Caco-2 (cell line): ENCODE results near the gene TCERG1L. TPM values are rescaled to one million over a fixed set of nuclear protein-coding genes. Genes with fewer than 3 reads are reported as not detected.

Experiments
- BruUV-seq: library from RNA; stranded (reverse); fragments of 400-500 nt; replicated peaks from 2 replicates; lab custom pipeline; 2021; lab: Mats Ljungman, UMichigan
- CTCF ChIA-PET: fragments of 300-600 bp; sonication (Branson Sonifier 250); formaldehyde crosslinking; loops from one replicate; lab custom pipeline; 2022; ENCODE audit warnings: antibody characterized with exemption; lab: Charles Lee
- POLR2A ChIA-PET: fragments of 300-600 bp; sonication (Branson Sonifier 250); formaldehyde crosslinking; loops from one replicate; lab custom pipeline; 2022; ENCODE audit warnings: antibody characterized with exemption; lab: Charles Lee
- DNase-seq, 2 experiments: peaks; one replicate each; pipeline versions ENCODE4 v3.0.0 to v3.0.0-alpha.2; 2020 to 2022
- H3K27me3 ChIP-seq: replicated peaks from 2 replicates; pipeline ENCODE4 v1.6.0; 2011; ENCODE audit warnings: low read length; ENCODE audit not compliant: control insufficient read depth, insufficient read depth
- H3K36me3 ChIP-seq: 2 replicates; pipeline ENCODE4 v1.5.1; 2011; ENCODE audit warnings: low read length; ENCODE audit not compliant: control insufficient read depth, insufficient read depth
- H3K4me1 ChIP-seq: fragments of 250-450 bp; sonication (Bioruptor Pico); 2 replicates; pipeline ENCODE4 v1.5.1; 2020; ENCODE audit warnings: mild to moderate bottlenecking
- H3K4me3 ChIP-seq: 2 replicates; pipeline ENCODE4 v1.5.1; 2011; ENCODE audit warnings: low read depth, mild to moderate bottlenecking, control low read depth, low read length
- H3K9me3 ChIP-seq: fragments of 250-450 bp; sonication (Bioruptor Pico); 2 replicates; pipeline ENCODE4 v1.5.1; 2020; ENCODE audit warnings: mild to moderate bottlenecking, moderate library complexity
- H3K27ac Mint-ChIP-seq: one replicate; pipeline ENCODE4 v1.8.0; 2022; ENCODE audit warnings: mixed read lengths; ENCODE audit not compliant: unreplicated experiment
- H3K27me3 Mint-ChIP-seq: one replicate; pipeline ENCODE4 v1.8.0; 2022; ENCODE audit warnings: mixed read lengths; ENCODE audit not compliant: insufficient read depth, unreplicated experiment
- H3K36me3 Mint-ChIP-seq: one replicate; pipeline ENCODE4 v1.8.0; 2022; ENCODE audit warnings: mild to moderate bottlenecking, mixed read lengths; ENCODE audit not compliant: insufficient read depth, unreplicated experiment
- H3K4me1 Mint-ChIP-seq: one replicate; pipeline ENCODE4 v1.8.0; 2022; ENCODE audit warnings: low read depth, mixed read lengths; ENCODE audit not compliant: unreplicated experiment
- H3K4me3 Mint-ChIP-seq: one replicate; pipeline ENCODE4 v1.8.0; 2022; ENCODE audit warnings: mild to moderate bottlenecking, moderate library complexity, mixed read lengths; ENCODE audit not compliant: unreplicated experiment
- H3K9me3 Mint-ChIP-seq: one replicate; pipeline ENCODE4 v1.8.0; 2022; ENCODE audit warnings: mixed read lengths; ENCODE audit not compliant: unreplicated experiment
- intact Hi-C: fragments of 100-400 bp; cut with micrococcal nuclease; formaldehyde crosslinking; loops from one replicate; pipeline ENCODE4 v1.10.0; 2022; ENCODE audit not compliant: unreplicated experiment
- total RNA-seq: library from RNA; stranded (reverse); gene quantifications from 2 replicates; pipeline ENCODE4 v1.2.3, GENCODE V29; 2022
- TF ChIP-seq, protein P1 (sequence below), 2 experiments: fragments of 200-600 bp in 1 of 2; IDR thresholded peaks; 1 replicate in 1 of 2; 2 replicates in 1 of 2; pipeline versions ENCODE4 v1.5.1 to v1.8.0; 2011 to 2022; ENCODE audit warnings: antibody characterized with exemption in 1 of 2, control low read depth in 1 of 2, inconsistent platforms in 1 of 2, low read depth in 1 of 2, low read length in 1 of 2, mild to moderate bottlenecking in 1 of 2, moderate library complexity in 1 of 2; ENCODE audit not compliant: insufficient read depth in 1 of 2, severe bottlenecking in 1 of 2, unreplicated experiment in 1 of 2

The TCERG1L gene
- total RNA-seq, 1 experiment from 2014 or later = not detected

DNA sequence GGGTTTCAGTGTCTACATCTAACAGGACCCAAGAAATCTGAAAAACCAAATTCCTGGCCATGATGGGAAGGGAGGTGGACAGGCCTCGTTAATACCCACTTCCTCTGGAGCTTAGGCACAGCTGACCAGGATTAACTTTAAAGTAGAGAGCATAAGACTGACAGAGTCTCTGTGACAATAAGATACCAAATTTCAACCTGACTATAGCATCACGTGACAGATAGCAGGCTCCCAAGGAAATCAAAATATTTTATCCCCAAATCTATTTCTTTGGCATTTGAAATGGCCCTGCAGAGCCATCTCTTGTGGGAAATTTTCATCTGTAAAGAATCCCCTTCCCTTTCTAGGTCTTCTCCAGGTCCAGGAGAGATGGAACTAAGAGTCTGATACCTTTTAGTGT lies 258.3 kb downstream of the TCERG1L start:
- H3K4me1 ChIP-seq = no peaks in the 10 kb centered on the region
- Mint-ChIP-seq H3K27me3 (no peaks in the 10 kb centered on the region), H3K9me3 (peaks cover 17% of the 10 kb centered on the region), H3K36me3 (no peaks in the 10 kb centered on the region), H3K4me1 (no peaks in the 10 kb centered on the region), H3K27ac (no peak overlapping the region), H3K4me3 (no peak overlapping the region)
- intact Hi-C loops = loop anchor here (2.0 kb wide), 1 partner anchor 72 kb away; no protein-coding TSS in a partner anchor
- no peaks in the 10 kb centered on the region for H3K36me3 ChIP-seq
- TF ChIP-seq, protein P1, sequence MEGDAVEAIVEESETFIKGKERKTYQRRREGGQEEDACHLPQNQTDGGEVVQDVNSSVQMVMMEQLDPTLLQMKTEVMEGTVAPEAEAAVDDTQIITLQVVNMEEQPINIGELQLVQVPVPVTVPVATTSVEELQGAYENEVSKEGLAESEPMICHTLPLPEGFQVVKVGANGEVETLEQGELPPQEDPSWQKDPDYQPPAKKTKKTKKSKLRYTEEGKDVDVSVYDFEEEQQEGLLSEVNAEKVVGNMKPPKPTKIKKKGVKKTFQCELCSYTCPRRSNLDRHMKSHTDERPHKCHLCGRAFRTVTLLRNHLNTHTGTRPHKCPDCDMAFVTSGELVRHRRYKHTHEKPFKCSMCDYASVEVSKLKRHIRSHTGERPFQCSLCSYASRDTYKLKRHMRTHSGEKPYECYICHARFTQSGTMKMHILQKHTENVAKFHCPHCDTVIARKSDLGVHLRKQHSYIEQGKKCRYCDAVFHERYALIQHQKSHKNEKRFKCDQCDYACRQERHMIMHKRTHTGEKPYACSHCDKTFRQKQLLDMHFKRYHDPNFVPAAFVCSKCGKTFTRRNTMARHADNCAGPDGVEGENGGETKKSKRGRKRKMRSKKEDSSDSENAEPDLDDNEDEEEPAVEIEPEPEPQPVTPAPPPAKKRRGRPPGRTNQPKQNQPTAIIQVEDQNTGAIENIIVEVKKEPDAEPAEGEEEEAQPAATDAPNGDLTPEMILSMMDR (IDR thresholded peaks at IDR 0.05; ENCODE audit: insufficient read depth in 1 of 2, low read depth in 1 of 2, low read length in 1 of 2, severe bottlenecking in 1 of 2, unreplicated experiment in 1 of 2) = no peak
- H3K27me3 ChIP-seq = no peaks in the 10 kb centered on the region
- ChIA-PET CTCF (no interaction called here), POLR2A (no interaction called here)
- no peak overlapping the region for H3K4me3 ChIP-seq
- BruUV-seq = no TSS peak
- no peaks in the 10 kb centered on the region for H3K9me3 ChIP-seq
- no peak for DNase-seq

DNA sequence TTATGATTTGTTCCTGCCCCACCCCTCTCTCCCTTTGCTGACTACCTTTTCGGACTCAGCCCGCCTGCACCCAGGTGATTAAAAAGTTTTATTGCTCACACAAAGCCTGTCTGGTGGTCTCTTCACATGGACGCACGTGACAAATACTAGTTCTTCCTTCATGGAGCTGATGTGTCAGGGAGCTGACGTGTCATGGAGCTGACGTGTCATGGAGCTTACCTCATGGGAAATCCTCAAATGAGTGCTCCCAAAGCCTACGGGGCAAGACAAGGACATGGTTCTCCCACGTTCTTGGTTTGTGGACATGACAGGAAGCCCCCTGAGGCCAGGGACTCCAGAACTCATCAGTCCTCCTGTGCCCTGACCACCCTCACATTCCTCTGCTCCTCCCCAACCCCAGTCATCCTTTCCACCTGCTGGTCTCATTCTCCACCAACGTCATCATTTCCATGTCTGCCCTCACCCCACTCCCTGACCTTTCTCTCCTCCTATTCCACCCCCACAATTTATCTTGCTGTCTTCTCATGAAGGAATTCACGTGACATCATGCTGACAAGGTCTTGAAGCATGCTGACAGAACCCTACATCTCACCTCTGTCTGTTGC lies 261.3 kb downstream of the TCERG1L start:
- intact Hi-C loops = no loop called here
- POLR2A ChIA-PET = no interaction called here
- no peaks in the 10 kb centered on the region for H3K27me3 ChIP-seq
- no peaks in the 10 kb centered on the region for H3K36me3 Mint-ChIP-seq
- TF ChIP-seq, protein P1 (IDR thresholded peaks at IDR 0.05; ENCODE audit: insufficient read depth in 1 of 2, low read depth in 1 of 2, low read length in 1 of 2, severe bottlenecking in 1 of 2, unreplicated experiment in 1 of 2) = no peak
- no peaks in the 10 kb centered on the region for H3K27me3 Mint-ChIP-seq
- no peaks in the 10 kb centered on the region for H3K36me3 ChIP-seq
- no peak for DNase-seq
- no peaks in the 10 kb centered on the region for H3K9me3 ChIP-seq
- no peak overlapping the region for H3K4me3 ChIP-seq
- H3K4me1 ChIP-seq = no peaks in the 10 kb centered on the region
- no peak overlapping the region for H3K27ac Mint-ChIP-seq
- CTCF ChIA-PET = no interaction called here
- H3K4me1 Mint-ChIP-seq = no peaks in the 10 kb centered on the region
- H3K4me3 Mint-ChIP-seq = no peak overlapping the region
- peaks cover 30% of the 10 kb centered on the region for H3K9me3 Mint-ChIP-seq
- no TSS peak for BruUV-seq

GRCh38 chr10:131049016-131049415 lies 262.5 kb downstream of the TCERG1L start:
- Mint-ChIP-seq H3K27me3 (no peaks in the 10 kb centered on the region), H3K9me3 (peaks cover 30% of the 10 kb centered on the region), H3K4me3 (no peak overlapping the region), H3K27ac (no peak overlapping the region), H3K4me1 (no peaks in the 10 kb centered on the region), H3K36me3 (no peaks in the 10 kb centered on the region)
- no peak for DNase-seq
- Histone ChIP-seq H3K9me3 (no peaks in the 10 kb centered on the region), H3K36me3 (no peaks in the 10 kb centered on the region), H3K4me3 (no peak overlapping the region), H3K27me3 (no peaks in the 10 kb centered on the region), H3K4me1 (no peaks in the 10 kb centered on the region)
- ChIA-PET CTCF (interaction anchor here (0.5 kb wide), 1 partner anchor 831 kb away, joined by 4 read pairs; no protein-coding TSS in a partner anchor), POLR2A (no interaction called here)
- TF ChIP-seq, protein P1 (IDR thresholded peaks at IDR 0.05; ENCODE audit: insufficient read depth in 1 of 2, low read depth in 1 of 2, low read length in 1 of 2, severe bottlenecking in 1 of 2, unreplicated experiment in 1 of 2) = no peak
- intact Hi-C loops = no loop called here
- BruUV-seq = no TSS peak
